Stimulated activated CD4-positive, alpha-beta T cell treated with anti-CD3 and anti-CD28 coated beads, Interleukin-15, amount 100 ng/mL, for 1 hour (primary cell): Measurements from ENCODE around the gene HIKESHI.
"Not testable (repeated sequence)": the region's sequence is repeated elsewhere in the genome, so short reads cannot be mapped to it uniquely, and the experiment has no call there.

Source experiments
- DNase-seq, 2 donors: peaks; one replicate each; pipeline ENCODE4 v3.0.0-alpha.2; 2020; ENCODE audit warnings: low read depth in 1 of 2, low spot score in 1 of 2

The HIKESHI gene

DNA sequence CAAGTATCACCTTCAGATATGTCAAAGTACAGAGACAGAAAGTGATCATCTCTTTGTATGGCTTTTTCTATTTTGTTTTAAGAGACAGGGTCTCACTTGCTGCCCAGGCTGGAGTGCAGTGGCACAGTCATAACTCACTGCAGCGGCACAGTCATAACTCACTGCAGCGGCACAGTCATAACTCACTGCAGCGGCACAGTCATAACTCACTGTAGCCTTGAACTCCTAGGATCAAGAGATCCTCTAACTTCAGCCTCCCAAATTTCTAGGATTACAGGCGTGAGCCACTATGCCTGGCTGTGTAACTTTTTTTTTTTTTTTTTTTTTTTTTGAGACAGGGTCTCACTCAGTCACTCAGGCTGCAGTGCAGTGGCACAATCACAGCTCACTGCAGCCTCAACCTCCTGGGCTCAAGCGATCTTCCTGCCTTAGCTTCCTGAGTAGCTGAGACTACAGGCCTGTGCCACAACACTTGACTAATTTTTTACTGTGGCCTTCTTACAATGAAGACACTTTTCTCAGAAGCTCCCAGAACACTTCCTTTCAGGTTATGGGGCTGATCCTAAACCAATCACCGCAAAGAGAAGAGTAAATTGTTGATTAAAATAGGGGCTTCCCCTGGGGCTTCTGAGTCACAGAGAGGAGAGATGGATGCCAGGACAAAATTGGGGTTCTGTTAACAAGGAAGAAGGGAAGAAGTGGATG lies 9.0 kb upstream of the HIKESHI start:
- no peak for DNase-seq

DNA sequence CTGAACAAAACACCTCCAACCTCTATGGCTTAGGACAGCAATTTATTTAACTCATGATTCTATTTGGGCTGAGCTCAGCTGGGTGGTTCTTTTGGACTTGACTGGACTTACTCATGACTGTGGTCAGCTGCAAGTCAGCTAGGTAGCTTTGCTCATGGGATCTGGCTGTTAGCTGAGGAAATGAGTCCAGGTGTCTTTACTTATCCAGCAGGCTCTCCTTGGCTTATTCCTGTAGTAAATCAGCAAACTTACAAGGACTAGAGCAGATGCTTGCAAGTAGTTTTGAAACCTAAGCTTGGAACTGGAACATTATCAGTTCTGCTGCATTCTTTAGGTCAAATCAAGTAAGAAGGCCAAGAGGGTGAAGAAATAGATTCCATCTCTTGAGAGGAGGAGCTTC lies 8.0 kb upstream of the HIKESHI start:
- DNase-seq: no peak

DNA sequence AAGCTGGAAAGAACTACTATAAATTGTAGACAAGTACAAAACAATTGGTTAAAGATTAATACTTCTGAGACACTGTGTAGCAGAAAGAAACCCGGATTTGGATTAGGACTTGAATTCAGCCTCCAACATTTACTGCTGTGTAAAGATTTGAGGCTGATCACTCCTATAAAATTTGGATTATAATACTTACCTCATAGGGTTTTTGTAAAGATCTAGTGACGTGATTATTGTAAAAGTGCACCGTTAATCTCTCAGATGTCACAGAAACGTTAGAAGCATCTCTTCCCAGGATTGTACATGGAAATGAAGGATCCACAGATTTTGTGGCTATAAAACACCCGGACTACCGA lies 323 bp upstream of the HIKESHI start:
- DNase-seq: no peak

DNA sequence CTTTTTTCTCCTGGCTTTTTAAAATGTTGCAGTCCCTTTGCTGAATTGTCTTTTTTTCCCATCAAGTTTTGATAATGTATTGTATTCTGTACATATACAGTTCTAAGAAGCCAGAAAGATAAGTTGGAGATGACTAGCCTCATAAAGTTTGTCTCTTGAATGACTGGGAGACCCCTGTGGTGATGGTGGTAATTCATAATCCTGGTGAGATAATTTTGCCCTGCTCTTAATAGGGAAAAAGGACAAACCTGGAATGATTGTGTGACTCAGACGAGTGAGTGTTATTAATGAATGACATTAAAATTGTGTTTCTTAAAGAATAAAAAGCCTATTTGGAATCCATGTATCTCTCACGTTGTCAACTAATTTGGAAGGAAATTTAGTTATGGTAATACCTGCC lies 1.2 kb downstream of the HIKESHI start:
- no peak for DNase-seq

DNA sequence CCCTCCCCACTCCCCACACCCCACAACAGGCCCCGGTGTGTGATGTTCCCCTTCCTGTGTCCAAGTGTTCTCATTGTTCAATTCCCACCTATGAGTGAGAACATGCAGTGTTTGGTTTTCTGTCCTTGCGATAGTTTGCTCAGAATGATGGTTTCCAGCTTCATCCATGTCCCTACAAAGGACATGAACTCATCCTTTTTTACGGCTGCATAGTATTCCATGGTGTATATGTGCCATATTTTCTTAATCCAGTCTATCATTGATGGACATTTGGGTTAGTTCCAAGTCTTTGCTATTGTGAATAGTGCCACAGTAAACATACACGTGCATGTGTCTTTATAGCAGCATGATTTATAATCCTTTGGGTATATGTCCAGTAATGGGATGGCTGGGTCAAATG lies 6.7 kb downstream of the HIKESHI start:
- DNase-seq: not testable (repeated sequence)

DNA sequence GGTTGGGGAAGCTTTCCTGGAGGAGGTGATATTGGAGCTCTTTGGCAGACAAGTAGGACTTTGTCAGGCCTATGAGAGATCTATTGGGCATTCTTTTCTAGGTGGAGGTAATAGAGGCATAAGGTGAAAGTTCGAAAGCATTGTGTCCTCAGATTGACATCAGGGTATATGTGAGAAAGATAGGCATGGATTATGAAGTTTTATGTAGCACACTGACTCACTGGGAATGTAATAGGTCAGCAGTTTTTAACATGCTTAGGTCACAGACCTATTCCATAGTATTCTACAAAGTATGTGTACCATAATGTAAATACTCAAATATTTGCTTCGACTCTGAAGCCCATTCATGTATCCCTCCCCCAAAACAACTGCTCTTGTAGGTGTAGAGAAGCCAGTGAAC lies 11.8 kb downstream of the HIKESHI start:
- DNase-seq: no peak

DNA sequence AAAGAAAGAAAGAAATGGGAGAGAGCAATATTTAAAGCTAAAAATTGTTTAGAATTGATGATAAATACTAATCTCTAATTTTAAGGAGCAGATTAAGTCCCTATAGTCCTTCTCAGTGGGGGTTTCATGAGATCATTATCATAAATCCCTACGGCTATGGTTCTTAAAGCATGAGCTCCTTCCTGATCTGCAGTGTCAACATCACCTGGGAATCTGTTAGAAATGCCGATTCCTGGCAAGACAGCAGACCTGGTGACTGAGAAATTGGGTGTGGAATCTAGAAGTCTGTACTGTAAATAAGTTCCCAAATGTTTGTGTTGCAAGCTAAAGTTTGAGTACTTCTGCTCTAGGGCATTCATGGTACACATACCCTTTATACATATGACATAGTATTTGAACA lies 12.6 kb downstream of the HIKESHI start:
- no peak for DNase-seq

DNA sequence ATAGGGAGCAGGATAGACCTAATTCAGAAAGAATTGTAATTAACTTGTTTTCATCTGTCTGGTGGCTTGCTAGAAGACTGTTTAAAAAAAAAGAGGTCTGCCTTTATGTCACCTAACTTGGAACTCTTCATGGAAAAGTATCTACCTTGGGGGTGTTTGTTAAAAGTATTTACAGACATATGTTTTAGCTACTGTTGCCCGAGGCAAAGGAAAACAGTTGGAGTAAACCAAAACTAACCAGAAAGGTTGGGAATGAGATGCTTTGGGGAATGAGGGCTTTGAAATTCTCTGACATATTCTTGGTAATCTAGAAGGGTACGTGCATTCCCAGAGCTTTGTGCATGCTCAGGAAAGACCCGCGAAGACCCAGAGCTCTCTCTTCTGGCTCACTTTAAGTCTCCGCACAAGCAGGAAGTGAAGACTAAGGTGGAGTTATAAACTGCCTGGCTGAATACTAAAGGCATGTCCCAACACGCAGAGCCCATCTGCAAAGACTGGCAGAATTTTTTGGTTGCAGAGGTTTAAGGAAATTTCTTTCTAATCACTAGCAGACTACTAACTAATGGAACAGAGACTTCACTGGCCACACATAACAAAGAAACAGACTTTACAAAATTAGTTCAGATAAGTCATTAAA lies 33.2 kb downstream of the HIKESHI start:
- no peak for DNase-seq

DNA sequence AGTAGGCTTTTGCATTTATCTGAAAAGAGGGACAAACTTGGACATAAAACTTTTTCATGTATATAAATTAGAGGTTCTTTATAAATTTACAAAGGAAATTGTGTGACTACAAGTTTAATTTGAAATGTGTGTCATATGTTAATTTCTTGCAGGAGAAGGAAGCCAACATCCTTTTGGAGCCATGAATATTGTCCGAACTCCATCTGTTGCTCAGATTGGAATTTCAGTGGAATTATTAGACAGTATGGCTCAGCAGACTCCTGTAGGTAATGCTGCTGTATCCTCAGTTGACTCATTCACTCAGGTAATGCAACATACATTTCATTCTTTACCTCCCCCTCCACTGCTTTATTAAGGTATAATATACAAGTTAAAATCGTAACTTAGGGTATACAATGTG lies 35.2 kb downstream of the HIKESHI start:
- no peak for DNase-seq

DNA sequence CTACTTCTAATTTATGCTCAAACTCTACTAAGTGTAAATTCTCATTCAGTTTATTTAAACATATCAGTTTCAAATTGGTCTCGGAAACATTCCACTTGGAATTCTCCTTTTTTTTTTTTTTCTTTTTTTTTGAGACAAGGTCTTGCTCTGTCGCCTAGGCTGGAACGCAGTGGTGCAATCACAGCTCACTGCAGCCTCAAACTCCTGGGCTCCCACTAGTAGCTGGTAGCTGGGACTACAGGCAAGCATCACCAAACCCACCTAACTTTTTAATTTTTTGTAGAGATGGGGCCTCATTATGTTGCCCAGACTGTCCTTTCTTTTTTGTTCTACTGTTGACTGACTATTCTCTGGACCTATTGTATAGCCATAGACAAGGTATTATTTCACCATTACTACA lies 39.3 kb downstream of the HIKESHI start:
- DNase-seq: no peak

DNA sequence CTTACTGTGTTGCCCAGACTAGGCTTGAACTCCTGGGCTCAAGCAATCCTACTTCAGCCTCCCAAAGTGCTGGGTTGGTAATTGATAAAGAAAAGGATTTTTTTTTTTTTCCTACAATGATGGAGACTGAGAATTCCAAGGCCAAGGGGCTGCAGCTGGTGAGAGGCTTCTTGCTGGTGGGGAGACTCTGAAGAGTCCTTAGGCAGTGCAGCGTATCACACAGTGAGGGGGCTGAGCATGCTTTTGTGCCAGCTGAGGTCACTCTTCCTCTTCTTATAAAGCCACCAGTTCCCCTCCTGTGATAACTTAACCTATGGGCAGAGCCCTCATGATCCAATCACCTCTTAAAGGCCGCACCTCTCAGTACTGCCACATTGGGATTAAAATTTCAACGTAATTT lies 44.5 kb downstream of the HIKESHI start:
- DNase-seq: no peak

DNA sequence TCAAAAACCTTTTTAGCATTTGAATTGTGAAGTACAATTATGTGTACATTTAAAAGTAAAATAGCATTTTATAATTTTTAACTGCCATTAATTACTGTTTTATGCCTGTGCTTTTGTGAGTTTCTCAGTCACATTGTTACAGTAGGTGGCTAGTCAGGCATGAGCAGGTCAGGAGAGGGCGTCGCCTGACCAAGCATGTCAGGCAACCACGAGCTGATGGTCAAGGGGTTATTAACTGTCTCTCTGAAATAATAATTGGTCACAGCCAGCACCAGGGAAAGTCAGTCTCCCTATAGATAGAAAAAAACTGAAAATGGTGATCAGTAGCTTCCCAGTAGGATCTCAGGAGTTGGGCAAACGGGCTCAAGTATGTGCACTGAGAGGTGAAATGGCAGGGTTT lies 53.2 kb downstream of the HIKESHI start:
- no peak for DNase-seq

DNA sequence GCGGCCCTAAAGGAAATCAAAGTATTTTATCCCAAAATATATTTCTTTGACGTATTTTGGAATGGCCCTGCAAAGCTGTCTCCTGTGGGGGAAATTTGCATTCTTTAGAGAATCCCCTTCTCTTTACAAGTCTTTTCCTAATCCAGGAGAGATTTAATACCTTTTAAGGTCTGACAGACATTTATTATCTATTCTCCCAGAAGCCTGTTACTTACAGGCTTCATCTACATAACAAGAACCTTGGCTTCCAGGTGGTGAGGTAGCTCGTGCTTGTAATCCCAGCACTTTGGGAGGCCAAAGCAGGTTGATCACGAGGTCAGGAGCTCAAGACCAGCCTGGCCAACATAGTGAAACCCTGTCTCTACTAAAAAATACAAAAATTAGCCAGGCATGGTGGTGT lies 55.4 kb downstream of the HIKESHI start:
- DNase-seq: not testable (repeated sequence)

DNA sequence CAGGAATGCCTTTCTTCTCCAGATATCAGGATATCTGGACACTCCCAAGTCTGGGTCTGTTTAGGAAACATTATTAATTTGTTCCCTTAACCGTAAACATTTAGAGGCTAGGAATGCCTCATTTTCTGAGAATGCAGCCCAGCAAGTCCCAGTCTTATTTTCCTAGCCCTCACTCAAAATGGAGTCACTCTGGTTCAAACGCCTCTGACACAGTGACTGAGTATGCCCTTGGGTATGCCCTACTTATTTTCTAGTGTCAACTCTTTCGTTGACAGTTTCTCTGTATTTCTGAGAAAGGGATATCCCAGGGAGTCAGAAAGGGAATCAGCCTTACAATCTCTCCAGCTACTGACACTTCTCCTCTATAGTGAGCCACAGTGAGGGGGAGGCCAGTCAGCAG lies 56.7 kb downstream of the HIKESHI start:
- DNase-seq: no peak

DNA sequence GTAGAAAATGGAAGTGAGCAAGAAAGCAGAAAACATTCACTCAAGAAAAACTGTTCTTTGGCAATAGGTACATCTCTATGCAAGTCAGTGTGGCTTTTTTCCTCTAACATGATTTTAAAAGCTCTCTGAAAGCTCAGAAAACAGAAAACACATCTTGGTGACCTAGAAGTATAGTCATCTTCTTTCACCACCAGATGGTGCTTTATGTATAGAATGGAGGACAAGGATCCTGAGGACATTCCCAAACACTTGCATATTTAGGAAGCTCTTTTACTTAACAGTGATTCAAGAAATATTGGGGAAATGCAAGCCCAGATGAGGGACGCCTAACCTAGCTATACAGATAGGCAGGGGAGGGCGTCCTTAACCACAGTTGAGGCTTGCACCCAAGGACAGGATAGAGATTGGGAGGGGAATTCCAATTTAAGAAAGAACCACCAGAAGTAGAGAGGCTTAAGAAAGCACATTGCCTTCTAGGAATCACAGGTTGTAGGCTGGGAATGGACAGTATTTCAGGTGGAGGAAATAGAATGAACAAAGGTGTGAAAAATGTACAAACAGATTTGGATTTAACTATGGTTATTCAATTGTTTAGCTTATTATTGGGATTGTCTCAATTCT lies 58.8 kb downstream of the HIKESHI start:
- DNase-seq: no peak

DNA sequence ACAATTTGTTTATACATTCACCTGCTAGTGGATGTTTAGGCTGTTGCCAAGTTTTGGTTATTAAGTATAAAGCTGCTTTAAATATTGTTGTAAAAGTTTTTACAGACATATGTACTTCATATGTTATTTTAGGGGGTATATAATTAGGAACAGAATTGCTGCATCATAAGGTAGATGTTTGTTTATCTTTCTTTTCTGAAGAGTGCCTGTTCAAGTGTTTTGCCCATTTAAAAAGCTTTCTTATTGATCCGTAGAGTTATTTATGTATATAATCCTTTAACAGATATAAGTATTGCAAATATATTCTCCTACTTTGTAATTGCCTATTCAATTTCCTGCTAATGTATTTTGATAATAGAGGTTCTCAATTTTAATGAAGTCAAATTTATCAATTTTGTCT lies 61.4 kb downstream of the HIKESHI start:
- no peak for DNase-seq

DNA sequence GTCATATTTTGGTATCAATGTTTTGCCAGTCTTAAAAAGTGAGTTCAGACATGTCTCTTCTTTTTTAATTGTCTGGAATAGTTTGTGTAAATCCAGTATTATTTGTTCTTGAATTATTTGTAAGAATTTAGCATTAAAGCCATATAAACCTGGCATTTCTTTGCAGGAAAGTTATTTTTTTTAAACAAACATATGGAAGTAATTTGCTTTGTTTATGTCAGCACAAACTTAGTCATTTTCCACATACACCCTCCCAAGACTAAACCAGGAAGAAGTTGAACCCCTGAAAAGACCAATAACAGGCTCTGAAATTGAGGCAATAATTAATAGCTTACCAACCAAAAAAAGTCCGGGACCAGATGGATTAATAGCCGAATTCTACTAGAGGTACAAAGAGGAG lies 63.5 kb downstream of the HIKESHI start:
- DNase-seq: no peak

DNA sequence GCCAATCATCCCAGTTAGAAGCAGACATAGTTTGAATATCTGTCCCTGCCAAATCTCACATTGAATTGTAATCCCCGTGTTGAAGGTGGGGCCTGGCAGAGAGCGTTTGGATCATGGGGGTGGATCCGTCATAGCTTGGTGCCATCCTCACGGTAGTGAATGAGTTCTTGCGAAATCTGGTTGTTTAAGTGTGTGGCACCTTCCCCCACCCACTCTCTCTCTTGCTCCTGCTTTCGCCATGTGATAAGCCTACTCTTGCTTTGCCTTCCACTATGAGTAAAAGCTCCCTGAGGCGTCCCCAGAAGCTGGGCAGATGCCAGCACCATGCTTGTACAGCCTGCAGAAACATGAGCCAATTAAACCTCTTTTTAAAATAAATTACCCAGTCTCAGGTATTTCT lies 67.6 kb downstream of the HIKESHI start:
- no peak for DNase-seq

DNA sequence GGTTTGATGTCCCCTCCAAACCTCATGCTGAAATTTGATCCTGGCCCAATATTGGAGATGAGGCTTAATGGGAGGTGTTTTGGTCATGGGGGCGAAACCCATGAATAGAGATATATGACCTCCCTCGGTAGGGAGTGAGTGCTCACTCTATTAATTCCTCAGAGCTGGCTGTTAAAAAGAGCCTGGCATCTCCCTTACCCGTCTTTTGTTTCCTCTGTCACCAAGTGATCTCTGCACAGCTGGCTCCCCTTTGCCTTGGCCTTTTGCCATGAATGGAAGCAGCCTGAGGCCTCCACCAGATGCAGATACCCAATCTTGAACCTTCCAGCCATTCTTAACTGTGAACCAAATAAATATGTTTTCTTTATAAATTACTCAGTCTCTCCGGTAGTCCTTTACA lies 68.1 kb downstream of the HIKESHI start:
- no peak for DNase-seq

DNA sequence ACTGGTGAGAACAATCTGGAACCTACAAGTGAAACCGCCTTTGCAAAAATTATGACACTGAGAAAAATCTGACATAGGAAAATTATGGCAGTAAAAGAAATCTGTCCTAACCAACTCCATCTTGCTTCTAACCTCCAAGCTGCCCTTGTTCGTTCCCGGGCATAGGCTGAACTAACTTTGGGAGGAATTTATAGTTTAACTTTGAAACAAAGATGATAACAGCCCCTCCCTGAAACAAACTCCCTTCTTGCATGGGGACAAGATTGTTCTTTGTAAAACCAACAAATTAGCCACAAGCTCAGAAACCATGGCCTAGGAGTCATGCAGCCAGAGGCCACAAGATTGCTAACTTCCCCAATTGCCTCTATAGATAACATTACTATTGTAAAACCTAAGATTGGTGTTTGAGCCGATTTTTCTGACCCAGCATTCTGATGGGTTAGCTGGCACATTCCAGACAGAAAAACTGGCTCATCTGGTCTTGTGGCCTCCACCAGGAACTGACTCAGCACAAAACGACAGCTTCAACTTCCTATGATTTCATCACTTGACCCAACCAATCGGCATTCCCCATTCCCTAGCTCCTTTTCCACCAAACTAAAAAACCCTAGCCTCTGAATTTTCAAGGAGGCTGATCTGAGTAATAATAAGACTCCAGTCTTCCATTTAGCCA lies 69.0 kb downstream of the HIKESHI start:
- DNase-seq: no peak

DNA sequence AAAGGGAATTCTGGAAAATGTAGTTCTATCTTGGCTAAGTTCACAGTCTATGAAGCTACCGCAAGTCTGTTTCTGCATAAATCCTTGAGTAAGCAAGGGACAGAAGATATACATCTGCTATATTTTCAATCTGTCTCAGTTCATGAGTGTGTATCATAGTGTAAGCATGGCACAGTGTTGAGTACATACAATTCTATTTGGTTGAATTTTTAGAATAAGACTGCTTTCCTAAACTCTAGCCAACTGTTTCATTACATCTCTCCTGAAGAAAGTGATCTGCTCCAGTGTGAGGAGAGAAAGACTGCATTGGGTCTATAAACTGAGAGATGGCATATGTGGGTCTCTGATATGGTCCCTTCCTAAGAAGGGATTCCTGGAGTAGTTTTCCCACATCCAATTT lies 70.0 kb downstream of the HIKESHI start:
- no peak for DNase-seq

DNA sequence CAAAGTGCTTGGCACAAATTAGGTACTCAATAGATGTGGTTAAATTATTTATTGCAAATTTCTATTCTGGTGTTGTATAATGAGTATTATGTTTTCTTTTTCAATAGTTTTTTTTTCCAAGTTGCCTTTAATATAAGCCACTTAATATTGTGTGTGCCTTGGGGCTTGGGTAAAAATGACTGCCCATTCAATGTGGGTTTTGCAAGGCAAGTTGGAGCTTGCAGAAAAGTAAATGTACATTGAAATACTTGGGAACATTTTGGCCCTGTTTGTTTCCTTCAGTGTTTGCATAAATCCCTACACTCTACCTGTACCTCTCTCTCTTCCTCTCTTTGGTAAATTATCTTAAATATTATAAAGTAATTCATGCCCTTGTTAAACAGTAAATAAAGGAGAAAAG lies 70.5 kb downstream of the HIKESHI start:
- DNase-seq: no peak
